Endothelial cell of umbilical vein (primary cell): Measurements from ENCODE around the gene ZNF414.

Source experiments
- GATA2 ChIP-seq: IDR thresholded peaks from 2 replicates; pipeline ENCODE4 v1.7.0; 2011; ENCODE audit warnings: low read depth, mild to moderate bottlenecking, moderate library complexity, mixed read lengths, low read length; ENCODE audit not compliant: insufficient read length, insufficient read depth
- TF ChIP-seq, protein P1 (sequence below), 2 donors: IDR thresholded peaks; 1 replicate in 1 of 2; 2 replicates in 1 of 2; pipeline ENCODE4 v1.5.1; 2011; ENCODE audit warnings: low read length in 2 of 2, mild to moderate bottlenecking in 2 of 2, moderate library complexity in 2 of 2, control low read depth in 1 of 2, inconsistent platforms in 1 of 2, low read depth in 1 of 2; ENCODE audit not compliant: insufficient read depth in 1 of 2; ENCODE audit errors: extremely low read depth in 1 of 2

- no peak for TF ChIP-seq GATA2
- TF ChIP-seq, protein P1, sequence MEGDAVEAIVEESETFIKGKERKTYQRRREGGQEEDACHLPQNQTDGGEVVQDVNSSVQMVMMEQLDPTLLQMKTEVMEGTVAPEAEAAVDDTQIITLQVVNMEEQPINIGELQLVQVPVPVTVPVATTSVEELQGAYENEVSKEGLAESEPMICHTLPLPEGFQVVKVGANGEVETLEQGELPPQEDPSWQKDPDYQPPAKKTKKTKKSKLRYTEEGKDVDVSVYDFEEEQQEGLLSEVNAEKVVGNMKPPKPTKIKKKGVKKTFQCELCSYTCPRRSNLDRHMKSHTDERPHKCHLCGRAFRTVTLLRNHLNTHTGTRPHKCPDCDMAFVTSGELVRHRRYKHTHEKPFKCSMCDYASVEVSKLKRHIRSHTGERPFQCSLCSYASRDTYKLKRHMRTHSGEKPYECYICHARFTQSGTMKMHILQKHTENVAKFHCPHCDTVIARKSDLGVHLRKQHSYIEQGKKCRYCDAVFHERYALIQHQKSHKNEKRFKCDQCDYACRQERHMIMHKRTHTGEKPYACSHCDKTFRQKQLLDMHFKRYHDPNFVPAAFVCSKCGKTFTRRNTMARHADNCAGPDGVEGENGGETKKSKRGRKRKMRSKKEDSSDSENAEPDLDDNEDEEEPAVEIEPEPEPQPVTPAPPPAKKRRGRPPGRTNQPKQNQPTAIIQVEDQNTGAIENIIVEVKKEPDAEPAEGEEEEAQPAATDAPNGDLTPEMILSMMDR (IDR thresholded peaks at IDR 0.05; ENCODE audit: extremely low read depth in 1 of 2, insufficient read depth in 1 of 2, low read depth in 1 of 2, low read length in 2 of 2), result no peak
Measured at GRCh38 chr19:8486661-8487136, 27.3 kb downstream of the ZNF414 start.
